HG03442 (cell line): ENCODE measurements around the gene CERCAM.
A peak's percentile ranks its signal among the peaks of the same experiment; 100 is the strongest.

Experiments
- ATAC-seq: cut with Tn5 transposase; IDR thresholded peaks from one replicate; pipeline ENCODE4 v1.9.1; 2021; ENCODE audit warnings: mild to moderate bottlenecking, moderate library complexity; ENCODE audit not compliant: unreplicated experiment

CERCAM gene

DNA sequence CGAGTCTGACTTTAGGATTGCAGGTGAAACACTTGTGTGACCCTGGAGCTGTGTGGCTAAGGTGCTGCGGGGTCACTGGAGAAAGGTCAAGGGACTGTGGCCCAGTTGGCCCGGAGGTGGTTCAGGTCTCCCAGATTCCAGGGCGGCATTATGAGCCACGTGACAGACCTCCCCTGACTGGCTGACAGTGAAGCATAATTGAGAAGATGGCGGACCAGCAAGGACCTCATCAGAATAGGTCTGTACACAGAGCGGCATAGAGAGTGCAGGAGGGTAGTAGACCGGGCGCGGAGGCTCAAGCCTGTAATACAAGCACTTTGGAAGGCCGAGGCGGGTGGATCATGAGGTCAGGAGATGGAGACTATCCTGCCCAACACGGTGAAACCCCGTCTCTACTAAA, 34.3 kb downstream of the CERCAM start:
- ATAC-seq, result no peak

DNA sequence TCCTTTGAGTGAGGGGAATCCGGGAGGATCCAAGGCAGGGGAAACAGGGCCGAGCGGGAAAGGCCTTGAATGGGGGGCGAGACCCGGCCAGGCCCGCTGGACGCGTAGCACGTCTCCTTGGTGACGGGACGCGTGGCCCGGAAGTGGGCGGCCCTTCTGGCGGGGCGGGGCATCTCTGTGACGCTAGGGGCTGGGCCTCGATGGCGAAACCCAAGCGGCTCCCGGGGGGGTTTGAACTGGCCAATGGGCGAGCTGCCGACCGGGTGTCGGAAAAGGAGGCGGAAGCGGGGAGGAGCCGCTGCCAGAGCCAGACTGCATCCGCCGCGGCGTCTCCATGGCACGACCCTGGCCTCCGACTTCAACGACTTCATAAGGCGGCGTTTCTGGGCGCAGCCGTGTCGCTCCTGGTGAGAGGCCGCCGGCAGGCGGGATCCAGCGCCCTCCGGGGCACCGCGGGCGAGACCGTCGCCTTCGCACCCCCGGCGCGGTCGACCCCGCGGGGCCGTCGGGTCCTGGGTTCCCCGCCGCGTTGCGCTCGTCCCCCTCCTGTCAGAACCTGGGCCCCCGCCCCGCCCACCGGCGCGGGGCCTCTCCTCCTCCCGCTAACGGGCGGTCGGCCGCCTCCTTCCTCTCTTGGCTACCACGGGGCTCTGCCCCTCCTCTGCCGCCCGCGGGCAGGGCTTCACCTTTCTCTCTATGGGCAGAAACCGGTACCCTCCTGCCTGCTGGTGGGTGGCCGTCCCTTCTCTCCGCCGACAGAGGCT, 35.4 kb downstream of the CERCAM start, which contains the start of gene ODF2:
Gene ODF2 (plus strand): TSS at position 158 of the 764 bp plus-strand sequence. CDS start 86 bp downstream, at position 244.
- peak; percentile 77 for ATAC-seq

DNA sequence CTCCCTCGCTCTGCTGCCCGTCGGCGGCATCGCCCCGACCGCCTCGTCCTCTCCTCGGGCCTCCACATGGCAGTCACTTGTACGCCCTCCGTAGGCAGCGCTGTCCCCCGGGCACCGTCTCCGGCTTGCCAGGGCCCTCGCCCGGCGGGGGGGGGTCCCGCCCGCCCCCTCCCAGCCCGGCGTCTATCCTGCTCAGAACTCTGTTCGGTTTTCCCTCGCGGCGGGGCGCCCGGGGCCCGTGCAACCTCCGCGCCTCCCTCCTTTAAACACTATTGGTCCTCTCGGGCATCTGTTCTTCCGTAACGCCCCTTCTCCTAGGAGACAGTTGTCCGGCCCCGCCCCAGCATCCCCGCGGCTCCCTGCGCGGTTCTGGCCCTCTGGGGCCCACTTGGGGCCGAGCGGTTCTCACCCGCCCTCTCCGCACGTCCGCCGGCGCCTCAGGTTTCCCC, 36.0 kb downstream of the CERCAM start:
- peak; percentile 44 for ATAC-seq

DNA sequence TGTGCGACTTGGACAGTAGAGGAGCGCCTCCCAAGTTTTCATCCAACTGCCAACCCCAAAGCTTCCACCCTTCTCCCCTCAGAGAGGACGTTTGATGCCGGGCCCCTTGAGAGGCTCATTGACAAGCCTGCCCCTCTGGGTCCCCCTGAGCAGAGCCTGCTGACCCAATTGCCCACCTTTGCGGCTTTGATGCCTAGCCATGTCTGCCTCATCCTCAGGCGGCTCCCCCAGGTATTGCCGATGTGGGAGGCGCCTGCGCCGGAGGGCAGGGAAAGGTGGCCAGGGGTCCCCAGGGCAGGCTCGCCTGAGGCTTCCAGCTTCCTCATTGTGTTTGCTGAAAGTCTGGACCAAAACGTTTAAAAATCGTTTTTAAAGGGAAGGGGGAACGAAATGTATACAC, 36.5 kb downstream of the CERCAM start:
- no peak for ATAC-seq

DNA sequence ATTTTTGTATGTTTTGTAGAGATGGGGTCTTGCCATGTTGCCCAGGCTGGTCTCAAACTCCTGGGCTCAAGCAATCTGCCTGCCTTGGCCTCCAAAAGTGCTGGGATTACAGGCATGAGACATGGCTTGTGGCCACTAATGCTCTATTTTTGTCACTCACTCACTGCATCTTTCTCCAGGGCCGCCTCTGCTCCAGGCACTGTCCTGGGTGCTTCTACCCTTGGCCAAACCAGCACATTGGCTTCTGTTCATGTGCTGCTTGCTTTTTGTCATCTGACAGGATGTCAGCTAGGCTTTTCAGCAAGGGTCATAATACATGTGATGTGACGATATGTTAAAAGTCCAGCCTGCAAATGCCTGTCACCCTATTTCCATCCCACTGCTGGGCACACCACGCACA, 38.4 kb downstream of the CERCAM start:
- ATAC-seq, result no peak

DNA sequence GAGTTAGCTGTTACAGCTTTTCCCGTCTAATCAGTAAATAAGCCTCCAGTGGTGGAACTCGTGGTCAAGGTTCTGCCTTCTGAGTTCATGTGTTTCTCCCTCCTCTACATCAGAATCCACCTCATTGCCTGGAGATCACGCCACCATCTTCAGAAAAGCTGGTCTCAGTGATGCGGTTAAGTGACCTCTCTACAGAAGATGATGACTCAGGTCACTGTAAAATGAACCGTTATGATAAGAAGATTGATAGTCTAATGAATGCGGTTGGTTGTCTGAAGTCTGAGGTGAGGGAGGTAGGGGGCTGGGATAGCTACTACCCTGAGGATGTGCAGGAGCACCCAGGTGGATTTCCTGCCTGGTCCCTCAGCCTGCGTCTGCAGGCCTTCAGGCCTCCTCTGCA, 48.4 kb downstream of the CERCAM start:
- ATAC-seq, result no peak

DNA sequence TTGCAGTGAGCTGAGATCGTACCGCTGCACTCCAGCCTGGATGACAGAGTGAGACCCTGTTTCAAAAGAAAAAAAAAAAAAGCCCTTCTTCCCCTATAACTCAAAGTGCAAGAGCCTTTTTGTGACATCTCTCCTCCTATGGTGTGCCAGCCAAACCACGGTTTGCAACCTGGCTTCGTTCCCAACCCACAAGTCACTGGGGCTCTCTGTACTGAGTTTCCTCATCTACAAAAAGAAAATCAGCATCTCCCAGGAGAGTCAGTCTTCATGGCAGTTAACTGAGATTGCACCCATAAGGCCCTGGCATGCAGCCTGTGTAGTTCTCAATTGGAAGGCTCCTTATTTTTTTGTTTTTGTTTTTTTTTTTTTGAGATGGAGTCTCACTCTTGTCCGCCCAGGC, 49.9 kb downstream of the CERCAM start:
- no peak for ATAC-seq

DNA sequence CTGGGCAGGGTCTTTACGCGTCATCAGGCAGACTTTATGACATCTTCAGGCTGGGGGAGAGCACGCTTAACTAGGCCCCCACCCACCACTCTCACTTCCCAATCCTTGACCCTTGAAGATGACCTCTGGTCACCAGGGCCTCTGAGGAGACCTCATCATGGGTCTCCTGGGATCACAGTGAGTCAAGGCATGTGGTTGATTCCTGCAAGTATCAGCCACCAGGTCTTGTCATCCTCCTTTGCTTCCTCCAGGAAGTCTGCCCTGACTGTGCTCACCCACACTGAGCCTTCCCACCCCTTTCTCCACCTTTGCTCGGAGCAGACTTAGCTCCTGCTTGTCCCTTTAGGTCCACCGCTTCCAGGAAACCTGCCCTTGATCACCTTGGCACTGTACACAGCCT, 52.4 kb downstream of the CERCAM start:
- ATAC-seq, result no peak

DNA sequence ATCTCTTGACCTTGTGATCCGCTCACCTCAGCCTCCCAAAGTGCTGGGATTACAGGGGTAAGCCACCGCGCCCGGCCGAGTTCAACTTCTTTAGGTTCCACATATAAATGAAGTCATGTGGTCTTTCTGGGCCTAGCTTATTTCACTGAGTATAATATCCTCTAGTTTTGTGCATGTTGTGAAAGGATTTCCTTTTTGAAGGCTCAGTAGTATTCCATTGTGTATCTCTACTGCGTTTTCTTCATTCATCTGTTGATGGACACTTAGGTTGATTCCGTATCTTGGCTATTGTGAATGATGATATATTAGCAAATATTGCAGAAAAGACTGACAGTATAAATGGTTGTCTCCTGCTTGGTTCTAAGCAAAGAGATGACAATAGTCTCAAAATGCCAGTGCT, 55.2 kb downstream of the CERCAM start:
- no peak for ATAC-seq

DNA sequence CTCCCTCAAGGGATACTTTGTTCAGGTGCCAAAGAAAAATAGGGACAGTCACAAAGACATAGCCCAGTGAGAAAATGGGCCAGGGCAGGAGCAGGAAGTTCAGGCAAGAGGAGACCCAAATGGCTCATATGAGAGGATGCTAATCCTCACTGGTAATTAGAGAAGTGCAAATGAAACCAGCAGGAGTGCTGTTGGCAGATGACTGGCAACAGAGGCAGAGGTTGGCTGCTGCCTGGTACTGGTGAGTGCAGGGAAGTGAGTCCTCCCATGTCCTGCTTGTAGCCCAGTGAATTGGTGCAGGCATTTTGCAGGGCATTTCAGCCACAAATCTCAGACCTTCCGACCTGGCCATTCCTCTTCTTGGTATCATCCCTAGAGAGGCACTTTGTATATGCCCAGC, 58.6 kb downstream of the CERCAM start:
- ATAC-seq, result no peak

DNA sequence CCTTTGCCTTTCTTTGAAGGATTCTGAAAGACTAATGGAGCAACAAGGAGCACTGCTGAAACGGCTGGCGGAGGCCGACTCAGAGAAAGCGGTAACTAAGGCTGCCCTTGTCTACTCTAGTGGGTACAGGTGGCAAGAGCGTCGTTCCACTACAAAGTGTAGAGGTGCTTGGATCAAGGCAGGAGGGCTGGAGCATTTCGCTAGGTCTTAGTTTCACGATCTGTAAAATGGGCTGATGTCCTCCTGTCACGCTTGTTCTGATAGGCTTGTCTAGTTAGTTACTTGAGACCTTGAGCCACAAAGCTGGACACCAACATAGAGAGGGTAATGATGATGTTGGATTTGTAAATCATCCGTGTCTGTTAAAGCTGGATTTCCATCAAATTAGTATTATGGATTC, 60.9 kb downstream of the CERCAM start:
- ATAC-seq, result no peak

DNA sequence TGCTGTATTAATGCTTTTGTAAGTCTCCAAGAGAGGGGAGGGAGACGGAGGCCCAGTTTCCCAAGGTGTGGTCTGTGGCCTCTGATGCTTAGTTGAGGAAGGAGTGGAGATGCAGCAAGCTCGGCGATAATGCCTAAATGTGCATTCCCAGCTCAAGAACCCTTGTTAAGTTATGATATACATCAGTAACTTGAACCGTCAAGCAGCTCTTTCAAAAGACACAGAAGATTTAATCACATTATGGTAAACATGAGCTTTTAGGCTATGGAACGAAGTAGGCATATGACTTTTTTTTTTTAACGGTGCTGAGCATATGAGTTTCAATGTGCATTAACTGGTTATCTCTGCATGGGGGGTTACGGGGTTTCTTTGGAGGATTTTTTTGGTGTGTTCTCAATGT, 61.5 kb downstream of the CERCAM start:
- no peak for ATAC-seq

DNA sequence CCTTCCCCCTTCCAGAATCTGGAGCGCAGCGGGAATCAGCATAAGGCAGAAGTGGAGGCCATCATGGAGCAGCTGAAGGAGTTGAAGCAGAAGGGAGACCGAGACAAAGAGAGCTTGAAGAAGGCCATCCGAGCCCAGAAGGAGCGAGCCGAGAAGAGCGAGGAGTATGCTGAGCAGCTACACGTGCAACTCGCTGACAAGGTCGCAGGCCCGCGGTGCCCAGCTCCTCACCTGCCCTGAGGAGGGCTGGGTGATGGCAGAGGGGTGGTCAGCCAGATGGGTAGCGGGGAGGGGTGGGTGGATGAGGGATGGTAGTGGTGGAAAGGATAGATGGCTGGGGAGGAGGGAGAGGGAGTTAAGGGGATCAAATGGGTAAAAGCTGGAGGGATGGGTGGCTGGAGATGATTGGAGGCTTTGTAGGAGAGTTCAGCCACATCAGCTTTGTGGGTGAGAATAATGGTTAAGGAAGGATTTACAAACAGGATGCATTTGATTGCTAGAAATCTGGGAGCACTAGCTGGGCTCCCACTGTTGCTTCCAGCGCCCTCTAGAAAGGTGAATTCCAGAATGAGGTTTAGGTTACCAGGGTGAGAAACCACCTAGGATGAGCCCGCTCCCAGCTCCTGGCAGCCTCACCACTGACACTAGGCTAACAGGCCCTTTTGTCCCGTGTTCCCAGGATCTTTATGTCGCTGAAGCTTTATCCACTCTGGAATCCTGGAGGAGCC, 64.2 kb downstream of the CERCAM start:
- ATAC-seq, result no peak

DNA sequence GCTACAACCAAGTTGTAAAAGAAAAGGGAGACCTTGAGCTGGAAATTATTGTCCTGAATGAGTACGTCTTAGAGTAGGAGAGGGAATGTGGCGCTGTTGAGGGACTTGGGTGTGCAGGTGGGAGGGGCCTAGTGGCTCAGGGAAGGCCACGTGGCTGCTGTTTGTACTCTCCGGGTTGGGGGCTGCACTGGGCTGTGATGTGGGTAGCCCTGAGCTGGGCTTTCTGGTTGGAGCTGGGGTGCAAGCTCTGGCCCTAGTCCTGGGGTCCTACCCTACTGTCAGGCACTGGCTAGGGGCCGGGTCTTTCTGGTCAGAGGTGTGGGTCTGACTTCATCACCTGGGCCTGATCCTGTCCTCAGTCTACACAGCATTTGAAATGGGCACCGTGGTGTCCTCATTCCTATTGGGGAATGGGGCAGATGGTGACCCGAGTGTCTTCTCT, 64.8 kb downstream of the CERCAM start:
- ATAC-seq, result no peak

DNA sequence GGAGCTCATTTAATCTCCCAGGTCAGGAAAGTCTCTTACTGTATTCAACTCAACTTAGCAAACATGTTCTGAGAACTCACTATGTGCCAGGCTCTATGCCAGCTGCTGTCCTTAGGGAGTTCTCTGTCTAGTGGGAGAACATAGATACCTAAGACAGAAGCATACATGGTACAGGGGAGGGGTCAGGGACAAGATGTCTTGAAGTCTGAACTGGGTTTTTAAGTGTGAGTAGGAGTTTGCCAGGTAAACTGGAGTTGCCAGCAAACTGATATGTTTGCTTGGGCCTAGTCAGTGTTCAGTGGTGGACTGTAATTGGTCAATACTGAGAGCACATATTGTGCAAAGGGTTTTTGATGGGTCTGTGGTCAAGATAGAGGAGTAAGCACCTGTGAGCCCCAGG, 65.5 kb downstream of the CERCAM start:
- ATAC-seq, result no peak
